Measurements from ENCODE around the gene BMP3. TPM values are rescaled to one million over a fixed set of nuclear protein-coding genes. Genes with fewer than 3 reads are reported as not detected.

BMP3 gene
- total RNA-seq, 1 experiment from 2014 or later = not detected

DNA sequence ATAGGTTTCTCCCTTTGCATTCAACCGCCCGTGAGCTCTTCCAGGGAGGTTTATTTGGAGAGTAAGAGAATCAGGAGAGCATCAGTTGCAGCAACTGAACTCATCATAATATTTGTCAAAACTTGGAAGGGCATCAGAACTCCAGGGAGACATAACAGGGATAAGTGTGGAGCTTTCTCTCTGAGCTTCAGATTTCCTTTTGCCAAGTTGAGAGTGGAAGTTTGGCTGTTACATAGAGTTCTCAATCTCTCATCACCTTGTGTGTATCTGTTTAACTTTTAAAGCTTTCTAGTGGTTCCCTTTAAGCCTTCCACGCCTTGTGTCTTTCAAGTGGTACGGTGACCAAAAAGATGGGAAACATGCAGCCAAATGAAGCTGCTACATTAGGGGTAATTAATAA, 18.8 kb downstream of the BMP3 start:
- Mint-ChIP-seq H3K4me3 (ENCODE audit: unreplicated experiment) (no peak overlapping the region), H3K27me3 (ENCODE audit: insufficient read depth, unreplicated experiment) (peaks cover 2% of the 10 kb centered on the region), H3K9me3 (ENCODE audit: unreplicated experiment) (no peaks in the 10 kb centered on the region), H3K36me3 (ENCODE audit: insufficient read depth, unreplicated experiment) (no peaks in the 10 kb centered on the region), H3K27ac (ENCODE audit: unreplicated experiment) (no peak overlapping the region), H3K4me1 (ENCODE audit: low read depth, unreplicated experiment) (no peaks in the 10 kb centered on the region)
- H3K4me1 ChIP-seq = no peaks in the 10 kb centered on the region
- no peaks in the 10 kb centered on the region for H3K9me3 ChIP-seq
- intact Hi-C loops (cut with micrococcal nuclease; ENCODE audit: unreplicated experiment) = no loop called here
- H3K36me3 ChIP-seq (ENCODE audit: control insufficient read depth, insufficient read depth, low read length) = no peaks in the 10 kb centered on the region
- POLR2A ChIA-PET = no interaction called here
- DNase-seq = no peak
- CTCF ChIA-PET = no interaction called here
- H3K27me3 ChIP-seq (replicated peaks; ENCODE audit: control insufficient read depth, insufficient read depth, low read length) = no peaks in the 10 kb centered on the region; the same call in 1 of the 2 replicates
- TF ChIP-seq, protein P1, sequence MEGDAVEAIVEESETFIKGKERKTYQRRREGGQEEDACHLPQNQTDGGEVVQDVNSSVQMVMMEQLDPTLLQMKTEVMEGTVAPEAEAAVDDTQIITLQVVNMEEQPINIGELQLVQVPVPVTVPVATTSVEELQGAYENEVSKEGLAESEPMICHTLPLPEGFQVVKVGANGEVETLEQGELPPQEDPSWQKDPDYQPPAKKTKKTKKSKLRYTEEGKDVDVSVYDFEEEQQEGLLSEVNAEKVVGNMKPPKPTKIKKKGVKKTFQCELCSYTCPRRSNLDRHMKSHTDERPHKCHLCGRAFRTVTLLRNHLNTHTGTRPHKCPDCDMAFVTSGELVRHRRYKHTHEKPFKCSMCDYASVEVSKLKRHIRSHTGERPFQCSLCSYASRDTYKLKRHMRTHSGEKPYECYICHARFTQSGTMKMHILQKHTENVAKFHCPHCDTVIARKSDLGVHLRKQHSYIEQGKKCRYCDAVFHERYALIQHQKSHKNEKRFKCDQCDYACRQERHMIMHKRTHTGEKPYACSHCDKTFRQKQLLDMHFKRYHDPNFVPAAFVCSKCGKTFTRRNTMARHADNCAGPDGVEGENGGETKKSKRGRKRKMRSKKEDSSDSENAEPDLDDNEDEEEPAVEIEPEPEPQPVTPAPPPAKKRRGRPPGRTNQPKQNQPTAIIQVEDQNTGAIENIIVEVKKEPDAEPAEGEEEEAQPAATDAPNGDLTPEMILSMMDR (IDR thresholded peaks at IDR 0.05; ENCODE audit: insufficient read depth in 1 of 2, low read depth in 1 of 2, low read length in 1 of 2, severe bottlenecking in 1 of 2, unreplicated experiment in 1 of 2) = no peak
- no TSS peak for BruUV-seq (replicated peaks)
- no peak overlapping the region for H3K4me3 ChIP-seq (ENCODE audit: low read depth, low read length)

DNA sequence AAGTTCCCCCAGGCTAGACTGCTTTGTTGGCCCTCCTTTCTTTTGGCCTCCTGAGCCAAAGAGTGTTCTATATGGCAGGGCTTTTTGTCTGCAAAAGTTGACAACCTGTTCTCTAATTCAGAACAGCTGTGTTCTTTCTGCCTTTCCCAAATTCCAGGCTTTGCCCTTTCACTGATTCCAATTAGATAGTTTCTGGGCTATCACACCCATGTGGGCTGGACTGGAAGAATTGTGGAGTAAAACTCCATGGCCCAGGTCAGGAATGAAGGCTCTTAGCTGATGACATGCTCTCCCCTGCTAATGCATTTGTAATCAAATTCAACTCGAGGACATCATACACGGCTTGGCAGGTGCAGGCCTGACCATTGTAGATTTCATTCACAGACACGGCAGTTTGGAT, 19.4 kb downstream of the BMP3 start:
- BruUV-seq (replicated peaks) = no TSS peak
- ChIA-PET POLR2A (no interaction called here), CTCF (no interaction called here)

DNA sequence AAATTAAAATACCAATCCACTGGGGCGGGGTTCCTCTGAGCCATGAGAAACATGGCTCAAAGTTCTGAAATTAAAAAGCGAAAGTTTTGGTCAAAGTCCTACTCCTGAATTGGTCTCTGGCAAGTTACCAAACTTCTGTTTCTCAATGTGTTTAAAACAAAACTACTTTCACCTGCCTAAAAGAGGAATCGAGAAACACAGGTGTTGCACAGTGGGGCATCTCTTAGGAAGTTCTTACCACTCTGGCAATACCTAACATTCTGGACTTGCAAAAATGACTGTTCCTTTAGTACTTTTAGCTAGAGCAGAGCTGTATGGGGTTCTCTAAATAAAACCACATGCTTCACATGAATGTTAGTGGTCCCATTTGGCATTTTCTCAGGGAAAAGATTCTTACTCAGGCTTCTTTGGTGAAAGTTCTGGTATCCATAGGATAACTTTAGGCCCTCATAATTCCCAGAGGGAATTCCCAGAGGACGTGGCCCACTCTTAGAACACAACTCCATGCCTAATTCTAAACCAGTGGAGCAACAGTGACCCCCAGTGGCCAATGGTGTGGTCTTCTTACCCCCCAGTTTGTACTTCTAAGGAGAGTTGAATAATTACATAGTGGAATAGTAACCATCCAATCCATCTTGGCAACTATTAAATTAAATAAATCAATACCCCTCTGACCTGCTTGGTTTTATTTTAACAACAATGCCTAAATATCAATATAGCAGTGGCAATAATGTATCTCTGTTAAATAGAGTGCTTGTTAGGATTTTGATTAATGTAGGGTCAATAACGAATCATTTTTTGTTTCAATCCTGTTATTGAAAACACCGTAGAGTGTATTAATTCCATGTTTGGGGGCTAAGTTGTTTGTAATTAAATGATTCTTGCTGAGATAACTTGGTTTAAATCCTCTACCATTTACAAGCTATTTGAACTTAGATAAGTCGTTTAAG, 21.9 kb downstream of the BMP3 start:
- peak; percentile 58 to 65 for DNase-seq
- H3K36me3 ChIP-seq (ENCODE audit: control insufficient read depth, insufficient read depth, low read length) = no peaks in the 10 kb centered on the region
- H3K4me1 ChIP-seq = no peaks in the 10 kb centered on the region
- CTCF ChIA-PET = interaction anchor here (1.0 kb wide), 1 partner anchor 690 kb away, joined by 3 read pairs; no protein-coding TSS in a partner anchor
- POLR2A ChIA-PET = no interaction called here
- Mint-ChIP-seq H3K27me3 (ENCODE audit: insufficient read depth, unreplicated experiment) (peaks cover 8% of the 10 kb centered on the region), H3K36me3 (ENCODE audit: insufficient read depth, unreplicated experiment) (no peaks in the 10 kb centered on the region), H3K27ac (ENCODE audit: unreplicated experiment) (no peak overlapping the region), H3K9me3 (ENCODE audit: unreplicated experiment) (no peaks in the 10 kb centered on the region), H3K4me1 (ENCODE audit: low read depth, unreplicated experiment) (no peaks in the 10 kb centered on the region), H3K4me3 (ENCODE audit: unreplicated experiment) (no peak overlapping the region)
- no peaks in the 10 kb centered on the region for H3K9me3 ChIP-seq
- no peaks in the 10 kb centered on the region for H3K27me3 ChIP-seq (replicated peaks; ENCODE audit: control insufficient read depth, insufficient read depth, low read length)
- BruUV-seq (replicated peaks) = no TSS peak
- intact Hi-C loops (cut with micrococcal nuclease; ENCODE audit: unreplicated experiment) = loop anchor here (1.0 to 10.0 kb wide), 5 partner anchors 686 to 1138 kb away; no protein-coding TSS in a partner anchor
- TF ChIP-seq, protein P1 (IDR thresholded peaks at IDR 0.05; ENCODE audit: insufficient read depth in 1 of 2, low read depth in 1 of 2, low read length in 1 of 2, severe bottlenecking in 1 of 2, unreplicated experiment in 1 of 2) = peak; percentile 68 to 71
- H3K4me3 ChIP-seq (ENCODE audit: low read depth, low read length) = no peak overlapping the region

More for the DNA sequence above, 19.4 kb downstream of the BMP3 start:
- TF ChIP-seq, protein P1 (IDR thresholded peaks at IDR 0.05; ENCODE audit: insufficient read depth in 1 of 2, low read depth in 1 of 2, low read length in 1 of 2, severe bottlenecking in 1 of 2, unreplicated experiment in 1 of 2) = no peak
- H3K27me3 Mint-ChIP-seq (ENCODE audit: insufficient read depth, unreplicated experiment) = peaks cover 6% of the 10 kb centered on the region
- no peaks in the 10 kb centered on the region for H3K4me1 ChIP-seq
- intact Hi-C loops (cut with micrococcal nuclease; ENCODE audit: unreplicated experiment) = loop anchor here (5.0 to 10.0 kb wide), 2 partner anchors 828 to 1135 kb away; no protein-coding TSS in a partner anchor
- H3K4me1 Mint-ChIP-seq (ENCODE audit: low read depth, unreplicated experiment) = no peaks in the 10 kb centered on the region
- H3K36me3 Mint-ChIP-seq (ENCODE audit: insufficient read depth, unreplicated experiment) = no peaks in the 10 kb centered on the region
- H3K27ac Mint-ChIP-seq (ENCODE audit: unreplicated experiment) = no peak overlapping the region
- no peaks in the 10 kb centered on the region; the same call in 1 of the 2 replicates for H3K27me3 ChIP-seq (replicated peaks; ENCODE audit: control insufficient read depth, insufficient read depth, low read length)
- no peaks in the 10 kb centered on the region for H3K9me3 ChIP-seq
- no peaks in the 10 kb centered on the region for H3K36me3 ChIP-seq (ENCODE audit: control insufficient read depth, insufficient read depth, low read length)
- H3K4me3 Mint-ChIP-seq (ENCODE audit: unreplicated experiment) = no peak overlapping the region
- H3K4me3 ChIP-seq (ENCODE audit: low read depth, low read length) = no peak overlapping the region
- no peak for DNase-seq
- H3K9me3 Mint-ChIP-seq (ENCODE audit: unreplicated experiment) = no peaks in the 10 kb centered on the region
